ENCODE data around the gene PXT1. TPM values are rescaled to one million over a fixed set of nuclear protein-coding genes. Genes with fewer than 3 reads are reported as not detected.

Gene PXT1
- total RNA-seq, 2 donors from 2014 or later = 0.24 TPM; not detected in 1

GRCh38 chr6:36355819-36356218, 86.8 kb downstream of the PXT1 start:
- no peak for DNase-seq (ENCODE audit: low spot score)
- H3K9me3 ChIP-seq = peaks cover 0 to 6% of the 10 kb centered on the region in 2 donors
- H3K27ac ChIP-seq = no peak overlapping the region
- no peaks in the 10 kb centered on the region for H3K27me3 ChIP-seq
- peaks cover 0 to 27% of the 10 kb centered on the region in 2 donors for H3K4me1 ChIP-seq
- TF ChIP-seq CTCF (IDR thresholded peaks at IDR 0.05) = no peak
- no peaks in the 10 kb centered on the region for H3K36me3 ChIP-seq
- H3K4me3 ChIP-seq = no peak overlapping the region

- no peak overlapping the region for H3K4me3 ChIP-seq
- no peak for DNase-seq (ENCODE audit: low spot score)
- H3K27ac ChIP-seq = no peak overlapping the region
- H3K4me1 ChIP-seq = peaks cover 0 to 29% of the 10 kb centered on the region in 2 donors
- H3K36me3 ChIP-seq = no peaks in the 10 kb centered on the region
- TF ChIP-seq CTCF (IDR thresholded peaks at IDR 0.05) = no peak
- H3K9me3 ChIP-seq = peaks cover 0 to 6% of the 10 kb centered on the region in 2 donors
- no peaks in the 10 kb centered on the region for H3K27me3 ChIP-seq
Measured at GRCh38 chr6:36353411-36353915, 89.2 kb downstream of the PXT1 start.

GRCh38 chr6:36352477-36353157, 90.0 kb downstream of the PXT1 start:
- H3K36me3 ChIP-seq = no peaks in the 10 kb centered on the region
- no peaks in the 10 kb centered on the region for H3K27me3 ChIP-seq
- DNase-seq (ENCODE audit: low spot score) = no peak
- H3K4me1 ChIP-seq = peaks cover 0 to 22% of the 10 kb centered on the region in 2 donors
- H3K4me3 ChIP-seq = no peak overlapping the region
- TF ChIP-seq CTCF (IDR thresholded peaks at IDR 0.05) = no peak
- no peak overlapping the region for H3K27ac ChIP-seq
- H3K9me3 ChIP-seq = peaks cover 0 to 6% of the 10 kb centered on the region in 2 donors

GRCh38 chr6:36350681-36351571, 91.7 kb downstream of the PXT1 start:
- peaks cover 0 to 22% of the 10 kb centered on the region in 2 donors for H3K4me1 ChIP-seq
- no peaks in the 10 kb centered on the region for H3K36me3 ChIP-seq
- TF ChIP-seq CTCF (IDR thresholded peaks at IDR 0.05) = no peak
- H3K4me3 ChIP-seq = no peak overlapping the region
- H3K27me3 ChIP-seq = no peaks in the 10 kb centered on the region
- H3K9me3 ChIP-seq = peaks cover 0 to 6% of the 10 kb centered on the region in 2 donors
- peak; percentile 62 for DNase-seq (ENCODE audit: low spot score)
- H3K27ac ChIP-seq = peak overlapping the region; percentile 67 to 79

- no peak for TF ChIP-seq CTCF (IDR thresholded peaks at IDR 0.05)
- Histone ChIP-seq H3K36me3 (no peaks in the 10 kb centered on the region), H3K27ac (peak overlapping the region in 1 of 2 donors; percentile 79), H3K9me3 (peaks cover 0 to 6% of the 10 kb centered on the region in 2 donors), H3K4me1 (peaks cover 0 to 22% of the 10 kb centered on the region in 2 donors), H3K27me3 (no peaks in the 10 kb centered on the region), H3K4me3 (no peak overlapping the region)
- DNase-seq (ENCODE audit: low spot score) = no peak
Measured at GRCh38 chr6:36350082-36350481, 92.6 kb downstream of the PXT1 start.

Data from right atrium auricular region (tissue), 2 donors.